CD4-positive, alpha-beta memory T cell (primary cell): ENCODE data around the gene NT5DC3. TPM values are rescaled to one million over a fixed set of nuclear protein-coding genes. Genes with fewer than 3 reads are reported as not detected.

Experiments used
- CTCF ChIA-PET: fragments of 350-600 bp; sonication (Branson Sonifier 250); formaldehyde crosslinking; loops from one replicate; lab custom pipeline; 2021; ENCODE audit warnings: inconsistent platforms; ENCODE audit not compliant: partially characterized antibody; lab: Charles Lee
- POLR2A ChIA-PET: fragments of 350-600 bp; sonication (Branson Sonifier 250); formaldehyde crosslinking; loops from one replicate; lab custom pipeline; 2021; ENCODE audit not compliant: partially characterized antibody; lab: Charles Lee
- DNase-seq, 5 donors: peaks; one replicate each; pipeline versions ENCODE4 v3.0.0 to v3.0.0-alpha.2; 2020 to 2022; ENCODE audit warnings: mixed read lengths in 1 of 5
- H3K27ac ChIP-seq: one replicate; pipeline ENCODE4 v1.7.0; 2013; ENCODE audit warnings: low read depth, low read length
- H3K27me3 ChIP-seq: 2 replicates; pipeline ENCODE4 v1.7.0; 2013; ENCODE audit warnings: mild to moderate bottlenecking, low read length, moderate library complexity; ENCODE audit not compliant: insufficient read depth
- H3K36me3 ChIP-seq: 2 replicates; pipeline ENCODE4 v1.7.0; 2013; ENCODE audit warnings: mild to moderate bottlenecking, low read length, moderate library complexity; ENCODE audit not compliant: insufficient read depth
- H3K4me1 ChIP-seq: 2 replicates; pipeline ENCODE4 v1.7.0; 2013; ENCODE audit warnings: mild to moderate bottlenecking, low read length, moderate library complexity; ENCODE audit not compliant: insufficient read depth
- H3K4me3 ChIP-seq, 2 donors: one replicate each; pipeline ENCODE4 v1.7.0; 2013; ENCODE audit warnings: low read length in 2 of 2, mild to moderate bottlenecking in 1 of 2
- H3K9me3 ChIP-seq, 2 donors: one replicate each; pipeline ENCODE4 v1.7.0; 2013; ENCODE audit warnings: low read length in 2 of 2, control low read depth in 1 of 2; ENCODE audit not compliant: control insufficient read depth in 1 of 2
- H3K27ac Mint-ChIP-seq, 7 donors: one replicate each; pipeline ENCODE4 v1.8.0; 2020 to 2021; ENCODE audit warnings: mixed read lengths in 7 of 7, mild to moderate bottlenecking in 6 of 7, inconsistent platforms in 3 of 7, moderate library complexity in 3 of 7
- H3K27me3 Mint-ChIP-seq, 2 donors: one replicate each; pipeline ENCODE4 v1.8.0; 2020 to 2021; ENCODE audit warnings: mixed read lengths in 2 of 2
- H3K36me3 Mint-ChIP-seq, 2 donors: one replicate each; pipeline ENCODE4 v1.8.0; 2020 to 2021; ENCODE audit warnings: mixed read lengths in 2 of 2, inconsistent platforms in 1 of 2, mild to moderate bottlenecking in 1 of 2
- H3K4me1 Mint-ChIP-seq, 4 donors: one replicate each; pipeline ENCODE4 v1.8.0; 2020 to 2021; ENCODE audit warnings: mixed read lengths in 4 of 4, mild to moderate bottlenecking in 1 of 4
- H3K4me3 Mint-ChIP-seq, 8 donors: one replicate each; pipeline ENCODE4 v1.8.0; 2020 to 2021; ENCODE audit warnings: mixed read lengths in 8 of 8, mild to moderate bottlenecking in 7 of 8, moderate library complexity in 6 of 8, inconsistent platforms in 3 of 8
- H3K9me3 Mint-ChIP-seq, 8 donors: one replicate each; pipeline ENCODE4 v1.8.0; 2020 to 2021; ENCODE audit warnings: mixed read lengths in 8 of 8, mild to moderate bottlenecking in 5 of 8, inconsistent platforms in 3 of 8, moderate library complexity in 1 of 8
- intact Hi-C: fragments of 100-400 bp; cut with micrococcal nuclease; formaldehyde crosslinking; loops from one replicate; pipeline ENCODE4 v1.15.1; 2023
- polyA plus RNA-seq, 2 donors: library from polyadenylated mRNA; unstranded; fragments of 300-500 nt; fragmentation: Illumina TruSeq; gene quantifications; one replicate each; pipeline ENCODE4 v1.2.3, GENCODE V29; 2021
- total RNA-seq, 2 experiments: library from RNA; stranded (reverse); gene quantifications; one replicate each; pipeline ENCODE4 v1.2.3, GENCODE V29; 2021

The NT5DC3 gene
- total RNA-seq = 1 to 10 TPM; 6.1 to 6.8 TPM
- 1 to 10 TPM; 1.2 to 1.3 TPM for polyA plus RNA-seq

- Mint-ChIP-seq H3K36me3 (peaks cover 3% of the 10 kb centered on the region in 2 donors), H3K4me3 (peak within 1 kb of the TSS; percentile 87 to 97 (median 89)), H3K9me3 (no peaks in the 10 kb centered on the region), H3K4me1 (peaks cover 6 to 26% (median 13%) of the 10 kb centered on the region in 4 donors), H3K27ac (peak within 1 kb of the TSS; percentile 69 to 90 (median 86)), H3K27me3 (no peaks in the 10 kb centered on the region)
- ChIA-PET POLR2A (interaction anchor here (0.7 to 3.1 kb wide), 7 partner anchors 10 to 1395 kb away, joined by 3 to 28 read pairs (median 3); partner anchors contain the start of genes APPL2, HCFC2, HSP90B1 and NFYB), CTCF (interaction anchor here (1.0 to 1.5 kb wide), 2 partner anchors 12 to 268 kb away, joined by 3 read pairs; no protein-coding TSS in a partner anchor)
- Histone ChIP-seq H3K4me3 (peak within 1 kb of the TSS; percentile 44 to 63), H3K9me3 (no peaks in the 10 kb centered on the region), H3K27me3 (no peaks in the 10 kb centered on the region), H3K4me1 (peaks cover 14% of the 10 kb centered on the region), H3K36me3 (no peaks in the 10 kb centered on the region), H3K27ac (peak within 1 kb of the TSS; percentile 35)
- intact Hi-C loops = loop anchor here (1.0 to 5.0 kb wide), 4 partner anchors 89 to 1266 kb away; partner anchors contain the start of genes C12orf42, HSP90B1, TDG and WASHC4
- DNase-seq = peak; percentile 80 to 90 (median 86)
These were observed at the start of gene NT5DC3 for GRCh38 chr12:103840876-103841689. TSS of gene NT5DC3 (minus strand) at chr12:103841234. CDS start at chr12:103841156, 78 bp downstream.

DNA sequence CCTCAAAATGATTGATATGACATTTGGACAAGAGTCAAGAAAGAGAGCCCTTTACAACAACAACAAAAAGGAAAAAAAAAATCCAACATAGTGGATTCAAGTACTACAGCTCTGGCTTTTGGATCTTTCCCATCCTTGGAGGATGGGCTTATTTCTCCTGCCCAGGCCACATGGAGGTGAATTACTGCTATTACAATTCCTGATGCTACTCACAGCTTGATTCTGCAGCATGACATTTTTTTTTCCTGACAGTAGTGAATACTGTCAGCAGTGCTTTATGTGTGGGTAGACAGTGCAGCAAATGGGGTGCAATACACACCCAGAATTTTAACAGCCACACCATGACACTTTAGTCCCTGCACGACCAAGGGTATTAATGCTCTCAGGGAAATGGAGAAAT lies 46.7 kb upstream of the NT5DC3 start:
- ChIA-PET CTCF (interaction anchor here (1.4 to 2.2 kb wide), 3 partner anchors 8 to 221 kb away, joined by 4 to 15 read pairs (median 6); no protein-coding TSS in a partner anchor), POLR2A (interaction anchor here (0.8 kb wide), 1 partner anchor 42 kb away, joined by 4 read pairs; no protein-coding TSS in a partner anchor)
- Histone ChIP-seq H3K4me3 (no peak overlapping the region), H3K27ac (no peak overlapping the region), H3K27me3 (no peaks in the 10 kb centered on the region), H3K36me3 (no peaks in the 10 kb centered on the region), H3K9me3 (no peaks in the 10 kb centered on the region), H3K4me1 (no peaks in the 10 kb centered on the region)
- H3K4me3 Mint-ChIP-seq = no peak overlapping the region
- no peaks in the 10 kb centered on the region for H3K36me3 Mint-ChIP-seq
- H3K4me1 Mint-ChIP-seq = peaks cover 3 to 8% (median 5%) of the 10 kb centered on the region in 4 donors
- H3K9me3 Mint-ChIP-seq = no peaks in the 10 kb centered on the region
- intact Hi-C loops = no loop called here
- no peak for DNase-seq
- peak overlapping the region in 1 of 7 donors; percentile 20 for H3K27ac Mint-ChIP-seq
- H3K27me3 Mint-ChIP-seq = no peaks in the 10 kb centered on the region

- no peaks in the 10 kb centered on the region for H3K36me3 ChIP-seq
- intact Hi-C loops = no loop called here
- CTCF ChIA-PET = no interaction called here
These were observed 45.3 kb upstream of the NT5DC3 start for GRCh38 chr12:103886195-103886797.

DNA sequence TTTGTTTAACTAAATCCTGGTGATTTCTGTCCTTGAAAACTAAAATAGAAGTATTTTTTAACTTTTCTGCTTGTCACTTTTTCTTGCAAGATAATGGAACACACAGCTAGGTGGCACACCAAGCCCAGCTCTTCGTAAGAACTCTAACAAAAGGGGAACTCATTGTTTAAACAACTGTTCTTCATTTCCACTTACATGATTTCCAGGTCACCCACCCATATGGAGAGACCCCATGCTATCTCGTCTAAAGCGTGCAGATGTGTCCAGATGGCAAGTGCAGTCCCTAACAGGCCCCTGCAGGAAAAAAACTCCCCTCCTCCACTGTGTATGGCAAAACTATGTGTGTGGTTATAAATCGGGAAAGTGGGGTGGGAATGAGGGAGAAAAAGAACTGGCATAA lies 43.3 kb upstream of the NT5DC3 start:
- H3K9me3 Mint-ChIP-seq = peaks cover 0 to 2% (median 0%) of the 10 kb centered on the region in 8 donors
- no peaks in the 10 kb centered on the region for H3K36me3 Mint-ChIP-seq
- no peak overlapping the region for H3K27ac ChIP-seq
- H3K4me1 Mint-ChIP-seq = peaks cover 6 to 24% (median 12%) of the 10 kb centered on the region in 4 donors
- peak; percentile 33 to 52 (median 41) for DNase-seq
- intact Hi-C loops = loop anchor here (1.0 kb wide), 3 partner anchors 46 to 225 kb away; partner anchors contain the start of gene HSP90B1
- no peak overlapping the region for H3K4me3 ChIP-seq
- ChIA-PET POLR2A (interaction anchor here (1.0 to 1.5 kb wide), 3 partner anchors 44 to 81 kb away, joined by 3 to 10 read pairs (median 5); partner anchors contain the start of genes HSP90B1 and TDG), CTCF (interaction anchor here (0.7 to 2.8 kb wide), 10 partner anchors 10 to 226 kb away, joined by 3 to 26 read pairs (median 4); no protein-coding TSS in a partner anchor)
- no peaks in the 10 kb centered on the region for H3K9me3 ChIP-seq
- H3K4me1 ChIP-seq = peaks cover 4% of the 10 kb centered on the region
- H3K4me3 Mint-ChIP-seq = peak overlapping the region in 1 of 8 donors; percentile 4
- no peaks in the 10 kb centered on the region for H3K27me3 Mint-ChIP-seq
- peak overlapping the region in 5 of 7 donors; percentile 12 to 44 (median 26) for H3K27ac Mint-ChIP-seq
- no peaks in the 10 kb centered on the region for H3K36me3 ChIP-seq
- H3K27me3 ChIP-seq = no peaks in the 10 kb centered on the region

More at GRCh38 chr12:103886195-103886797, 45.3 kb upstream of the NT5DC3 start:
- Histone ChIP-seq H3K4me3 (no peak overlapping the region), H3K4me1 (no peaks in the 10 kb centered on the region), H3K27me3 (no peaks in the 10 kb centered on the region), H3K9me3 (no peaks in the 10 kb centered on the region), H3K27ac (no peak overlapping the region)
- H3K9me3 Mint-ChIP-seq = peaks cover 0 to 2% (median 0%) of the 10 kb centered on the region in 8 donors
- POLR2A ChIA-PET = no interaction called here
- H3K27ac Mint-ChIP-seq = peak overlapping the region in 1 of 7 donors; percentile 84
- H3K36me3 Mint-ChIP-seq = no peaks in the 10 kb centered on the region
- H3K4me3 Mint-ChIP-seq = no peak overlapping the region
- no peaks in the 10 kb centered on the region for H3K27me3 Mint-ChIP-seq
- H3K4me1 Mint-ChIP-seq = peaks cover 4 to 8% (median 6%) of the 10 kb centered on the region in 4 donors
- DNase-seq = no peak

DNA sequence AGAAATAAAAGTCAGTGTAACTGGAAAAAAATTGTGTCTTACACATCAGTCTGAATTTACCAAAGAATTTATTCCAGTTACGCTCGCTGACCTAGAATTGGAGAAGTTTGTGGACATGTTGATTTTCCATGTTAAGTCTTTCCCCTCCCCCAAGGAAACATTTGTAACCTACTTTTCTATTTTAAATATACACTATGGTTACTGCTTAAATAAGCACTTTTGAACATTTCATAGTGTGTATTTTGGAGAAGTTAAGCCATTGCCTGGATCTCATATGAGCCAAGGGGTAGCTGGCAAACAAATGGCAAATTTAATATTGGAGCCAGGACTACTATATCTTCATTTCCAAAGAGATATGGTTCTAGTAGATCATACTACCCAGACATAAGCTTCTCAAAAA lies 42.9 kb upstream of the NT5DC3 start:
- Histone ChIP-seq H3K27me3 (no peaks in the 10 kb centered on the region), H3K4me3 (no peak overlapping the region), H3K4me1 (peaks cover 4% of the 10 kb centered on the region), H3K27ac (no peak overlapping the region), H3K36me3 (no peaks in the 10 kb centered on the region), H3K9me3 (no peaks in the 10 kb centered on the region)
- Mint-ChIP-seq H3K4me1 (peaks cover 6 to 28% (median 12%) of the 10 kb centered on the region in 4 donors), H3K36me3 (no peaks in the 10 kb centered on the region), H3K27me3 (no peaks in the 10 kb centered on the region), H3K27ac (no peak overlapping the region), H3K4me3 (no peak overlapping the region), H3K9me3 (peaks cover 0 to 2% (median 0%) of the 10 kb centered on the region in 8 donors)
- no peak for DNase-seq
- POLR2A ChIA-PET = interaction anchor here (1.0 to 1.5 kb wide), 3 partner anchors 44 to 82 kb away, joined by 3 to 10 read pairs (median 5); partner anchors contain the start of genes HSP90B1 and TDG
- intact Hi-C loops = loop anchor here (1.0 kb wide), 3 partner anchors 46 to 225 kb away; partner anchors contain the start of gene HSP90B1
- CTCF ChIA-PET = interaction anchor here (0.7 to 2.8 kb wide), 10 partner anchors 11 to 227 kb away, joined by 3 to 26 read pairs (median 4); no protein-coding TSS in a partner anchor

DNA sequence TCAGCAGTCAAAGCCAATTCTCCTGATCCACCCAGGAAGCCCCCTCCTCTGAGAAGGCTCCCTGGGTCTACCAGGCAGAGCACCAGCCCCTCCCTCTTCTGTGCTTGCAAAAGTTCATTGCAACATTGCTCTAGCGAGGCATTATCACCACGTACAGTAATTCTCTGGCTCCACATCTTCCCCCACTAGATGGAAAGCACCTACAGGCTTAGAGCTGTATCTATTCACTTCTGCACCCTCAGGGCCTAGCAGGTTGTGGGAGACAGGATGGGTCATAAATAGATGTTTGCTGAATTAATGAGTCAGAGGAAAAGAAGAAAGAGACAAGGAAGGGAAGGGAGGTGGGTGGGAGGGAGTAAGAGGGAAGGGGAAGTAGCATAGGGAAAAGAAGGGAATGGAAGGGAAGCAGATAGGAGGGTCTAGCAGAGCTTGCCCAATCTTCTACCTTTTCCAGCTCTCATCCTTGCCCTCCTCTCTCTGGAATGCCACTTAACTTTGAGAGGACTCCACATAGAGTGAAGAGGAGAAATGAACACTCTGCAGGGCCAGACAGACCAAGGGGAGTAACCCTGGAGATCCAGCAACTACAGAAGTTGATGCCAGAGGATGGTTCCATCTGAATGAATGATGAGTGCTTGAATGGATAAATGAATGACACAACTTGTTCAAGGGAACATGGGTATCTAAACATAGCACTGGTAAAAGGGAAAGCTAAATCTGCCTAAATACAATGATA lies 42.0 kb upstream of the NT5DC3 start:
- no peaks in the 10 kb centered on the region for H3K27me3 Mint-ChIP-seq
- no peak overlapping the region for H3K4me3 Mint-ChIP-seq
- H3K36me3 Mint-ChIP-seq = no peaks in the 10 kb centered on the region
- H3K9me3 Mint-ChIP-seq = peaks cover 0 to 2% (median 0%) of the 10 kb centered on the region in 8 donors
- Histone ChIP-seq H3K27ac (no peak overlapping the region), H3K27me3 (no peaks in the 10 kb centered on the region), H3K4me1 (peaks cover 7% of the 10 kb centered on the region), H3K36me3 (no peaks in the 10 kb centered on the region), H3K9me3 (no peaks in the 10 kb centered on the region), H3K4me3 (no peak overlapping the region)
- H3K27ac Mint-ChIP-seq = peak overlapping the region in 3 of 7 donors; percentile 15 to 68 (median 43)
- CTCF ChIA-PET = interaction anchor here (0.9 to 2.8 kb wide), 6 partner anchors 19 to 225 kb away, joined by 3 to 26 read pairs (median 4); no protein-coding TSS in a partner anchor
- POLR2A ChIA-PET = interaction anchor here (1.1 kb wide), 1 partner anchor 47 kb away, joined by 3 read pairs; the partner anchor contains the start of gene HSP90B1
- H3K4me1 Mint-ChIP-seq = peaks cover 7 to 31% (median 15%) of the 10 kb centered on the region in 4 donors
- DNase-seq = no peak
- intact Hi-C loops = no loop called here
